Activated naive CD4-positive, alpha-beta T cell (primary cell): ENCODE results near the gene PTPRN2.

Experiments used
- DNase-seq, 4 experiments: peaks; one replicate each; lab custom pipeline; 2025; lab: John Stamatoyannopoulos, UW

The PTPRN2 gene

GRCh38 chr7:157529768-157530560 lies 1057.7 kb downstream of the PTPRN2 start:
- no peak for DNase-seq

GRCh38 chr7:157528785-157529341 lies 1058.8 kb downstream of the PTPRN2 start:
- DNase-seq, result no peak

- no peak for DNase-seq
Measured at GRCh38 chr7:157527686-157528085, 1059.9 kb downstream of the PTPRN2 start.

- no peak for DNase-seq
Measured at GRCh38 chr7:157526913-157527634, 1060.5 kb downstream of the PTPRN2 start.

GRCh38 chr7:157526005-157526912 lies 1061.4 kb downstream of the PTPRN2 start:
- DNase-seq, result no peak

GRCh38 chr7:157525491-157525915 lies 1062.1 kb downstream of the PTPRN2 start:
- no peak for DNase-seq

GRCh38 chr7:157524731-157525130 lies 1062.9 kb downstream of the PTPRN2 start:
- DNase-seq, result no peak

- DNase-seq, result no peak
Measured at GRCh38 chr7:157523766-157524421, 1063.7 kb downstream of the PTPRN2 start.

GRCh38 chr7:157523371-157523765 lies 1064.3 kb downstream of the PTPRN2 start:
- no peak for DNase-seq

- no peak for DNase-seq
Measured at GRCh38 chr7:157522954-157523353, 1064.7 kb downstream of the PTPRN2 start.

GRCh38 chr7:157522189-157522588 lies 1065.4 kb downstream of the PTPRN2 start:
- DNase-seq, result no peak

- no peak for DNase-seq
Measured at GRCh38 chr7:157521752-157522151, 1065.9 kb downstream of the PTPRN2 start.

GRCh38 chr7:157521061-157521731 lies 1066.4 kb downstream of the PTPRN2 start:
- DNase-seq, result no peak

- no peak for DNase-seq
Measured at GRCh38 chr7:157520249-157520648, 1067.4 kb downstream of the PTPRN2 start.

GRCh38 chr7:157519798-157520244 lies 1067.8 kb downstream of the PTPRN2 start:
- no peak for DNase-seq

- no peak for DNase-seq
Measured at GRCh38 chr7:157519246-157519645, 1068.4 kb downstream of the PTPRN2 start.

- no peak for DNase-seq
Measured at GRCh38 chr7:157518514-157519175, 1069.0 kb downstream of the PTPRN2 start.

- no peak for DNase-seq
Measured at GRCh38 chr7:157517782-157518513, 1069.7 kb downstream of the PTPRN2 start.
